ENCODE data around the gene CNTNAP2.

CNTNAP2 gene

DNA sequence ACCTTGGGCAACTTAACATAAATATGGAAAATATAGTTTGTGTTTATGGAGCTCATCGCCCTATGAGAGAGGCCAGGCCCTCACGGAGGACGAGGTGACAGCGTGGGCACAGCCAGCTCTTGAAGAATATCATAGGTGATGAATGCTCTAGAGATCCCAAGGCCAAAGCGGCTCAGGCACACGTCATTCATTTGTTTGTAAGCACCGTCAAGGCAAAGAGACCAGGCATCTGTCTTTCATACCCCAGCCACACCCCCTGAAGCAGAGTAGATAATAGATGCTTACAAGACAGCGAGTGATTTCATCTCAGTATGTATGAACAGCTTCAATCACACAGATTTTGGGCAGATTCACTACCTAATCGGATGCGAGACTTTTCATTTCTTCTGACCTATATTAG is 2231.9 kb downstream of the CNTNAP2 start:
- no peak overlapping the region for H3K4me3 ChIP-seq (ENCODE audit: low read length)
- no peak overlapping the region for H3K9ac ChIP-seq (ENCODE audit: low read length)
- no peaks in the 10 kb centered on the region for H3K36me3 ChIP-seq (ENCODE audit: control insufficient read depth, insufficient read depth, low read length)
- no peaks in the 10 kb centered on the region for H3K4me1 ChIP-seq (ENCODE audit: control insufficient read depth, insufficient read depth, low read length)
- no peaks in the 10 kb centered on the region for H3K27me3 ChIP-seq (ENCODE audit: control insufficient read depth, insufficient read depth, low read length)
- no peak overlapping the region for H3K27ac ChIP-seq (ENCODE audit: low read depth, low read length)

DNA sequence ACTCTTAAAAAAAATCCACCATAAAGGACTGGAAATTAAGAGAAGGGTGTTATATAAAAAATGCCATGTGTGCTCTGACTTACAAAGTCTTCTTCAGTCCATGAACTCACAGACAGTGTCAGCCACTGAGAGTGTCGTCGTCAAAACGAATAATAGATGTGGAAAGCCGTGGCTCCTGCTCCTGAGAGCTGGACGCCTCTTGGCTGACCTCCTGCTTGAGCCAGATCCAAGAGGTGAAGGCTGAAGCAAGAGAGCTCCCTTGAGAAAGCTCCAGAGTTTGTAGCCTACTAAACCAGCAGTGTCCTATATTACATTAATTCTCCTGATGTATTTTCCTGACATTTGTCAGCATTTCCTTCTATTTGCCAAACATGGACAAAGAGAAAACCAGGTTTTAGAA is 2239.7 kb downstream of the CNTNAP2 start:
- H3K27ac ChIP-seq (ENCODE audit: low read depth, low read length) = no peak overlapping the region

DNA sequence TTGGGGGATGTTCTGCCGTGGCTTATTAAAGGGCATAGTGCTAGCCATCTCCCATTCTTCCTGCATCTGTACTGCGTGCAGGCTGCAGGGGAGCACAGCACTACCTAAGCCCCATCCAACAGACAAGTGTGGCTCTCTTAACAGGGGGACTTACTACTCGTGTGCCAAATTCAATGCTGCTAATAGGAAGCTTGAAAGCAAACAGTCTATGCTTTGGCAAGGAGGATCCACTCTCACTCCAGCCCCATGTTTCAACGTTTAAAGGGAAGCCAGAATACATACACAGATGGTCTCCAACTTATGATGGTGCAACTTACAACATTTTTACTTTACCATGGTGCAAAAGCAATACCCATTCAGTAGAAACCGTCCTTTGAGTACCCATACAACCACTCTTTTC is 2245.9 kb downstream of the CNTNAP2 start:
- Histone ChIP-seq H3K27ac (ENCODE audit: low read depth, low read length) (no peak overlapping the region), H3K9ac (ENCODE audit: low read length) (no peak overlapping the region), H3K4me3 (ENCODE audit: low read length) (no peak overlapping the region), H3K36me3 (ENCODE audit: control insufficient read depth, insufficient read depth, low read length) (no peaks in the 10 kb centered on the region), H3K4me1 (ENCODE audit: control insufficient read depth, insufficient read depth, low read length) (no peaks in the 10 kb centered on the region), H3K27me3 (ENCODE audit: control insufficient read depth, insufficient read depth, low read length) (no peaks in the 10 kb centered on the region)

More for the DNA sequence above, 2239.7 kb downstream of the CNTNAP2 start:
- Histone ChIP-seq H3K4me3 (ENCODE audit: low read length) (no peak overlapping the region), H3K27me3 (ENCODE audit: control insufficient read depth, insufficient read depth, low read length) (no peaks in the 10 kb centered on the region), H3K9ac (ENCODE audit: low read length) (no peak overlapping the region), H3K36me3 (ENCODE audit: control insufficient read depth, insufficient read depth, low read length) (no peaks in the 10 kb centered on the region), H3K4me1 (ENCODE audit: control insufficient read depth, insufficient read depth, low read length) (no peaks in the 10 kb centered on the region)

DNA sequence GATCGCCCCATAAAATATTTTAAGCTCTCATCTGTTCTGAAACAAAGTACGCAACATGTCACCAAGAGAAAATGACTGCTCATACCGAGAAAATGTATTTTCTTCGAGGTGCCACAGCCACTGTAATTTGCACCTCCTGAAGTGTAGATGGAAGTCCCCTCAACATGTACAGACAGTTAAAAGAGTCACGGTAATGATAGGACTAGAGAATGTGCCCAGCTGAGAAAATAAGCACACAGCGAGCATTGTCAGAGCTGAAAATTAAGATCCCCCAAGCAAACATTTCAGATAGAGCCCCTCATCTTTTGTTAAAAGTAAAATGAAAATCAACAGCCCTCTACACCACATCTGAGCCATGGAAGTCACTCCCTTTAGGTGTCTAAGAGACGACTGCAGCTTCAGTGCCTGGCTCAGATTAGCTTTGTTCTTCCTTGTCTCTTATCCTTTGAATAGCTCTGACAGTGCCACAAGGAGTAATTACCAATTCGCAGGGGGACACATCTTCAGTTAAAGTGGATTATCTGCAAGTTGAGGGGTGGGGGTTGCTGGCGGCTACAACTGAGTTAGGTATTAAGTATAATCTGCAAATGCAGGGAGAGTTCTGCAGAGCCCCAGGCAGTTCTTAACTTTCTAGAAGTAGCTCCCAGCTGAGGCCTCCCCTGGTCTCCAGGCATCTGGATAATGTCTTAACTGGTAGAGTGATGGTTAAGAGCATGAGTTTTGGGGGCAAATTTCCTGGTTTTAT is 2251.3 kb downstream of the CNTNAP2 start:
- Histone ChIP-seq H3K4me1 (ENCODE audit: control insufficient read depth, insufficient read depth, low read length) (no peaks in the 10 kb centered on the region), H3K4me3 (ENCODE audit: low read length) (no peak overlapping the region), H3K36me3 (ENCODE audit: control insufficient read depth, insufficient read depth, low read length) (no peaks in the 10 kb centered on the region), H3K27me3 (ENCODE audit: control insufficient read depth, insufficient read depth, low read length) (no peaks in the 10 kb centered on the region), H3K9ac (ENCODE audit: low read length) (no peak overlapping the region), H3K27ac (ENCODE audit: low read depth, low read length) (no peak overlapping the region)

DNA sequence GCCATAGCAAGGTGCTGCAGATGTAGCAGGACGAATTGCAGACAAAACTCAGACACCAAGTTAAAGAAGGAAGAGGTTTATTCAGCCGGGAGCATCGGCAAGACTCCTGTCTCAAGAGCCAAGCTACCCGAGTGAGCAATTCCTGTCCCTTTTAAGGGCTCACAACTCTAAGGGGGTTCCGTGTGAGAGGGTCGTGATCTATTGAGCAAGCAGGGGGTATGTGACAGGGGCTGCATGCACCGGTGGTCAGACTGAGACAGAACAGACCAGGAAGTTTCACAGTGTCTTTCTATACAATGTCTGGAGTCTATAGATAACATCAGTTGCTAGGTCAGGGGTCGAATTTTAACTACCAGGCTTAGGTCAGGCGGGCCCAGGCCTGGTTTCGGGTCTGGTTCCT is 2252.0 kb downstream of the CNTNAP2 start:
- no peak overlapping the region for H3K4me3 ChIP-seq (ENCODE audit: low read length)
- no peaks in the 10 kb centered on the region for H3K27me3 ChIP-seq (ENCODE audit: control insufficient read depth, insufficient read depth, low read length)
- no peak overlapping the region for H3K27ac ChIP-seq (ENCODE audit: low read depth, low read length)
- no peak overlapping the region for H3K9ac ChIP-seq (ENCODE audit: low read length)
- H3K4me1 ChIP-seq (ENCODE audit: control insufficient read depth, insufficient read depth, low read length) = no peaks in the 10 kb centered on the region
- no peaks in the 10 kb centered on the region for H3K36me3 ChIP-seq (ENCODE audit: control insufficient read depth, insufficient read depth, low read length)

DNA sequence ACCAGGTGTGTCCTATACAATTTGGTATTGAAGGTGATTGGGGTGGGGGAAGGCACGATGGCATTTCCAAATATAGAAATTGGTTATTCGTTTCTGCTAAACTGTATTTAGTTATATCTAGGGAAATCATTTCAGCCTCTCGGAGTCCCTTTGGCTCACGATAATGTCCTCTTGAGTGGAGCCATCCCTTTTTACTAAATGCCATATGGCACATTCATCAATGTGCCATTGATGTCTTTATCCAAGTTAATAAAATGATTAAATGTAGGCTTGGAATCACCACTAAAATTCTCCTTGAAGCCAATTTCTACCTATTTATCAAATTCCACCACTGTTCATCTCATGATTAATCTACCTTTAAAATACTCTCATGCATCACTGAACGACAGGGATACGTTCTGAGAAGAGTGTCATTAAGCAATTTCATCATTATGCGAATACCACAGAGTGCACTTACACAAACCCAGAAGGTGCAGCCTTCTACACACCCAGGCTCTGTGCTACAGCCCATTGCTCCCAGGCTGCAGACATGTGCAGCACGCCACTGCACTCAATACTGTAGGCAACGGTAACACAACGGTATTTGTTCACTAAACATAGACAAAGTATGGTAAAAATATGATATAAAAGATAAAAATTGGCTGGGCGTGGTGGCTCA is 2254.8 kb downstream of the CNTNAP2 start:
- no peak overlapping the region for H3K9ac ChIP-seq (ENCODE audit: low read length)
- no peak overlapping the region for H3K4me3 ChIP-seq (ENCODE audit: low read length)
- no peaks in the 10 kb centered on the region for H3K4me1 ChIP-seq (ENCODE audit: control insufficient read depth, insufficient read depth, low read length)
- no peaks in the 10 kb centered on the region for H3K36me3 ChIP-seq (ENCODE audit: control insufficient read depth, insufficient read depth, low read length)
- no peaks in the 10 kb centered on the region for H3K27me3 ChIP-seq (ENCODE audit: control insufficient read depth, insufficient read depth, low read length)
- H3K27ac ChIP-seq (ENCODE audit: low read depth, low read length) = no peak overlapping the region

DNA sequence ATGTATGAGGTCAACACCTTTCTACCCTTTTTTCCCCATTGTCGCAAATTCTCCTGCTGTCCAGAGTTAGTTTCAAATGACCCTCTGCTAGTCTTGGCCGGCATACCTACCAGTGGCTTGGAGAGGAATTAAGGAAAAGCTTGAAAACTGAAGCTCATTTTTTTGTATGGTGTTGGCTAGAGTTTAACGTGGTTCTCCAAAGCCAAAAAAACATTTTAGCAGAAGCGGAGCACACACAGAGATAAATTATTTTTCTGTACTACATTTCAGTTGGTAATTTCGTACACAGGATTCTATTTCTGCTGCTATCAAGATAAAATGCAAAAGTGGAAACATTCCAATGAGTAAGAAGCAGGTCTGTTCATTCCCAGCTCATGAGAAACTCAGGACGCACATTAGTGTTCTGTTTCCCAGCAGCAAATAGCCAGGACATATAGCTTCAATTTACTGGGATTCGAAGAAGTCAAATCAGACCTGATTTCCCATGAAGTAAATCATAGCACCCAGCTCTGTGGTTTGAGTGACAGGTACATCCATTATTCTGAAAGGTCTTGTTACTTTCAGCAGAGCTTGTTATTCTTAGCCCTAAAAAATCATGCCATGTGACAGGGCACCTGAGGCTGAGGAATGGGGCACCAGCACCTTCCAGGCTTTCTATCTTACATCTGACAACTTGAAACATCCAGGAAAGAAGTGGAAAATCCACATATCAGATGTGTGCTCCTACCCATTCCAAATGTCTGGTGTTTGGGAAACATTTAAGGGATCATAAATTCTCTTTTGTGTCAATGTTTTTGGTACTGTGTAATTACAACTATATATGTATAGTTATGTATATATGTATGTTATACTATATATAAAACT is 2258.0 kb downstream of the CNTNAP2 start:
- H3K27me3 ChIP-seq (ENCODE audit: control insufficient read depth, insufficient read depth, low read length) = no peaks in the 10 kb centered on the region
- no peak overlapping the region for H3K4me3 ChIP-seq (ENCODE audit: low read length)
- no peak overlapping the region for H3K27ac ChIP-seq (ENCODE audit: low read depth, low read length)
- H3K36me3 ChIP-seq (ENCODE audit: control insufficient read depth, insufficient read depth, low read length) = no peaks in the 10 kb centered on the region
- no peak overlapping the region for H3K9ac ChIP-seq (ENCODE audit: low read length)
- no peaks in the 10 kb centered on the region for H3K4me1 ChIP-seq (ENCODE audit: control insufficient read depth, insufficient read depth, low read length)

DNA sequence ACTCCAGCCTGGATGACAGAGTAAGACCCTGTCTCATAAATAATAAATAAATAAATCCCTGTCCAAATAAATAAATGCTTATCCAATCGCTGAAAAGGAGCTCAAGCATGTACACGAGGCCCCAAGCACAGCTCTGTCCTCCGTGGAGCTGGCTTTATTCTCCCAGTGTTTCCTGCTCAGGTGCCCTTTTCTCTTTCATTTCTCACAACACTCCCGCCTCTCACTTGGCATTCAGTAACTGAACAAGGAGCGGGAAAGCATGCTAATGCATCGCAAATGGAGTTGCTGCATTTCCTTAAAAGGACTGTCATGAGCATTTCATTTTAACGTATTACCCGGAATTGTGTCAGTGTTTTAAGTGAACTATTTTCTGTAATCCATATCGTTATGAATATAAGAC is 2263.1 kb downstream of the CNTNAP2 start:
- H3K27ac ChIP-seq (ENCODE audit: low read depth, low read length) = no peak overlapping the region
- H3K27me3 ChIP-seq (ENCODE audit: control insufficient read depth, insufficient read depth, low read length) = no peaks in the 10 kb centered on the region
- no peaks in the 10 kb centered on the region for H3K36me3 ChIP-seq (ENCODE audit: control insufficient read depth, insufficient read depth, low read length)
- H3K4me3 ChIP-seq (ENCODE audit: low read length) = no peak overlapping the region
- H3K4me1 ChIP-seq (ENCODE audit: control insufficient read depth, insufficient read depth, low read length) = no peaks in the 10 kb centered on the region
- no peak overlapping the region for H3K9ac ChIP-seq (ENCODE audit: low read length)

DNA sequence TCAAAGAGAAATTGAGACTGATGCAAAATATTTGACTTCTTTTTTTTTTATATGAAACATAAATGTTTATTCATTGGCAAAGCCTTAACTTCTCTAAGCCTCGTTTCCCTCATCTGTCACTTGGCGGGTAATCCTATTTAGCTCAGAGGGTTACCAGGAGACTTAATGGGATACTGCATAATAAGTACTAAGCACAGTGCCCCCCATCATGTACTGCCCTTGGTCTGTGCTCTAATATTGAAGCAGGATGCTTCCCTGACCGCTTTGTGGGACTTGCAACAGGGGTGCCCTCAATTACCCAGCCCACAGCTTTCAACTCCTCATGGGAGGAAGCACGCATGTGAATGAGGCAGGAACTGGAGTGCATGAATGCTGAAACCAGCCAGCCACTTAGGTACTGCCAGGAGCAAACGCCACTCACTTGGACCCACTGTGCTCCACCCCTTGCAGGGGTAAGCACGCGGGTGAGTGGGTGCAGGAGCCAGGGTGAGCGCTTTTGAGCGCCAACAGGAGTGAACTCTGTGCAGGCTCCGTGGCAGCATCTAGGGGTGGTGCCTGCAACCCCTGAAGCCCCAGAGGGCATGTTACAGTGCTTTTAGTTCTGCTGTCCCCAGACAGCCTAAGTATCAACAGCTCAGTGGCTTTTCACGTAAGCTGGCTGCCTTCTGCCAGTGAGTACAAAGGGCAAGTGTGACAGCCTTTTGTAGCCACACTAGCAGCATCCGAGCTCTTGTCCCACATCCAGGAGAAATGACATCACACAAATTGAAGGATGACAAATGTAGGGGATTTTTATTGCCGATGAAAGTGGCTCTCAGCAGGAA is 2264.2 kb downstream of the CNTNAP2 start:
- Histone ChIP-seq H3K36me3 (ENCODE audit: control insufficient read depth, insufficient read depth, low read length) (no peaks in the 10 kb centered on the region), H3K9ac (ENCODE audit: low read length) (no peak overlapping the region), H3K27ac (ENCODE audit: low read depth, low read length) (no peak overlapping the region), H3K4me3 (ENCODE audit: low read length) (no peak overlapping the region), H3K27me3 (ENCODE audit: control insufficient read depth, insufficient read depth, low read length) (no peaks in the 10 kb centered on the region), H3K4me1 (ENCODE audit: control insufficient read depth, insufficient read depth, low read length) (no peaks in the 10 kb centered on the region)

DNA sequence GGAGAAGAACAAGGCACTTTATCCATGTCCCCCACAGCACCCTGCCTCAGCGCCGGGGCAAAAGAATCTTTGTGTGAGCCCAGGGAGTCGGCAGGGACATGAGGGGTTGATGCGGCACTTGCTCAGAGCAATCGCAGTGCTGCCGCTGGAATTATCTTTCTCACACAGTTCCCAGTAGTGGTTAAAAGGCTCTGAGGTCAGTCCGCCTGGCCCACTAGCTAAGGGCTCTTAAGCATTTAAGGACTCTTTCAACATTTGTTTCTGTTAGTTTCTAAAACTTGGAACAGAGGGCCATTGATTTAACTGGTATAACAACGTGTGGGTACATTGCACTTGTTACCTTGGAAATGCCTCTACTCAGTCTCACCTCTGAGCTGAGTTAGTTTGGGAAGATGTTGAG is 2266.0 kb downstream of the CNTNAP2 start:
- Histone ChIP-seq H3K4me3 (ENCODE audit: low read length) (no peak overlapping the region), H3K27me3 (ENCODE audit: control insufficient read depth, insufficient read depth, low read length) (no peaks in the 10 kb centered on the region), H3K9ac (ENCODE audit: low read length) (no peak overlapping the region), H3K27ac (ENCODE audit: low read depth, low read length) (no peak overlapping the region), H3K4me1 (ENCODE audit: control insufficient read depth, insufficient read depth, low read length) (no peaks in the 10 kb centered on the region), H3K36me3 (ENCODE audit: control insufficient read depth, insufficient read depth, low read length) (no peaks in the 10 kb centered on the region)

DNA sequence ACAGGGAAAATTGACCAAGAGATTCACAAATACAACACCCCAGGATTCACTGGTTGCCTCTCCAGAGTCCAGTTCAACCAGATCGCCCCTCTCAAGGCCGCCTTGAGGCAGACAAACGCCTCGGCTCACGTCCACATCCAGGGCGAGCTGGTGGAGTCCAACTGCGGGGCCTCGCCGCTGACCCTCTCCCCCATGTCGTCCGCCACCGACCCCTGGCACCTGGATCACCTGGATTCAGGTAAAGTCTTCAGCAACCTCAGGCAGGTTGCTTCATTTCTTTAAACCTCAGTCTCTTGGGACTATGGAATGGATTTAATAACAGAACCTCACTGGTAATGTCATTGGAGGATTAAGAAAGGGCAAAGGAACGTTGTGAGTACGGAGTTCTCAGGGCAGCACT is 2267.1 kb downstream of the CNTNAP2 start:
- Histone ChIP-seq H3K4me3 (ENCODE audit: low read length) (no peak overlapping the region), H3K36me3 (ENCODE audit: control insufficient read depth, insufficient read depth, low read length) (no peaks in the 10 kb centered on the region), H3K4me1 (ENCODE audit: control insufficient read depth, insufficient read depth, low read length) (no peaks in the 10 kb centered on the region), H3K27me3 (ENCODE audit: control insufficient read depth, insufficient read depth, low read length) (no peaks in the 10 kb centered on the region), H3K27ac (ENCODE audit: low read depth, low read length) (no peak overlapping the region), H3K9ac (ENCODE audit: low read length) (no peak overlapping the region)
